Measurements from ENCODE around the gene ATP8A2.
"Not testable (repeated sequence)": the region's sequence is repeated elsewhere in the genome, so short reads cannot be mapped to it uniquely, and the experiment has no call there.

Gene ATP8A2

GRCh38 chr13:25806264-25806974 is 434.6 kb downstream of the ATP8A2 start:
- DNase-seq (ENCODE audit: low spot score): no peak

DNA sequence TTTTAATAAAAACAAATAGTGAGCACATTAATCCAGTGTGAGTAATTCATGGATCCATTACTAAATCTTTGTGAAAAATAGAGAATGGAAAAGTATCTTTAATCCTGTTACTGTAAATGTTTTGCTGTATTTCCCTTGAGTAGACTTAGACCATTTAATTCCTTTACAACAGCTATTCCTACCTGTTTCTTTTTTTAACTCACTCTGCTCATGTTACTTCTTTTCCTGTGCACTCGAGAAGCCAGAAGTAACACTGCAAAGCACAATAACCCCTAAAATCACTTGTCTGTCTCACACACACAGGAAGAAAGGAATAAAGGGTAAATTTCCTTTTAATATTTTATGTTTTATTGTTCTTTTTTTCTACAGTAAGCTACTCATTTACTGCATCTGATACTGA is 435.8 kb downstream of the ATP8A2 start:
- no peak for DNase-seq (ENCODE audit: low spot score)

DNA sequence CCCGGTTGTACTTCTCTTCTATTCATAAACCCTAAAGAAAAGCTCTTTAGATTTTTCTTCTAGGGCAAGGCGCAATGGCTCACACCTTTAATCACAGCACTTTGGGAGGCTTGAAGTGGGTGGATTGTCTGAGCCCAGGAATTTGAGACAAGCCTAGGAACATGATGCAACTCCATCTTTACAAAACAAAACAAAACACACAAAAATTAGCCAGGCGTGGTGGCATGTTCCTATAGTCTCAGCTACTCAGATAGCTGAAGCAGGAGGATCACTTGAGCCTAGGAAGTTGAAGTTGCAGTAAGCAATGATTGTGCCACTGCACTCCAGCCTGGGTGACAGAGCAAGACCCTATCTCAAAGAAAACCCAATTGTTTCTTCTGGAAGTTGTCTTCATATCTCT is 439.7 kb downstream of the ATP8A2 start:
- DNase-seq (ENCODE audit: low spot score): no peak

GRCh38 chr13:25816239-25816638 is 444.5 kb downstream of the ATP8A2 start:
- DNase-seq (ENCODE audit: low spot score): no peak

DNA sequence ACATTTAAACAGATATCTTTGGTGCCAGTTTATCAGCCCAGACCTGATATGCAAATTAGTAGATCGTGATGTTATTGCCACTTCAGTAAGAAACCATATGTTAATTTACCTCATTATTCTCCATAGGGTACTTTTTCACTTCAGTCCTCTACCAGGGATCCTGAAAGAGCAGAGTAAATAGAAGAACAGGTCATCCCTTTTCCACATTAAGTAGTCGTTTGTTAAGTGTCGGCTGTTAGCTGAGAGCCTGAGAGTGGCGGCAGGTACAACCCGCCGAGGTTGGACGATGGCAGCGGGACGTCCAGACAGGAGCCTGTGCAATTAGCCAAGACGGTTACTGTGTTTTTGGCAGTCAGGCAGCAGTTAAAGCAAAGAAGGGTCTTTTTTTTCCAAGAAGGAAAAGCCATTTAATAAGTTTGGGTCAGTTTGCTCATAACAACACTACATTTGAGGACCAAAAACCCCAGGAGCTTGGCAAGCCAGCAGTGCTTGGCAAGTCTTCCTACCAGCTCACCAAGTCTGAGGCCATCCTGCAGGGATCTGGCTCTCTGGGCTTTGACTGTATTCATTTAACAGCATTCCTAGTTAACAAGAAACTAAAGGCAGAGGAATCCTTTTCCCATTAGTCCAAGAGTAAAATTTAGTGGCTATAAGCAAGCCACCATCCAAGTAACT is 448.2 kb downstream of the ATP8A2 start:
- DNase-seq (ENCODE audit: low spot score): no peak

GRCh38 chr13:25821776-25822175 is 450.0 kb downstream of the ATP8A2 start:
- DNase-seq (ENCODE audit: low spot score): no peak

- DNase-seq (ENCODE audit: low spot score): not testable (repeated sequence)
Measured at GRCh38 chr13:25827221-25827620, 455.4 kb downstream of the ATP8A2 start.

- DNase-seq (ENCODE audit: low spot score): no peak
Measured at GRCh38 chr13:25827831-25828465, 456.2 kb downstream of the ATP8A2 start.

DNA sequence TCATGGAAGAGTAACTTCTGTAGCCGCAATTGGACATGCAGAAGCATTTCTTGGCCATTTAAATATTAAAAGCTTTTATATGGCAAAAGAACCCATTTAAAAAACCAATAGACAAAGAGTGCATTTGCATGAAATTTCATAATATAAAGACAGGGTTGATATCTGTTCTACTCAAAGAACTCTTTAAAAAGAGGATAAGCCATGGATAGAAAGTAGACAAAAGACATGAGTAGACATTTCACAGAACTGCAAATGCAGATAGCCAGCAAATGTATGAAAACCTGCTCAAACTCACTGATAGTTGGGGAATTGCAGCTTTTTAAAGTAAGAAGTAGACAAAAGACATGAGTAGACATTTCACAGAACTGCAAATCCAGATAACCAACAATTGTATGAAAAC is 462.0 kb downstream of the ATP8A2 start:
- DNase-seq (ENCODE audit: low spot score): no peak

- DNase-seq (ENCODE audit: low spot score): no peak
Measured at GRCh38 chr13:25836574-25837336, 465.0 kb downstream of the ATP8A2 start.

- DNase-seq (ENCODE audit: low spot score): no peak
Measured at GRCh38 chr13:25839371-25839770, 467.6 kb downstream of the ATP8A2 start.

GRCh38 chr13:25840261-25840660 is 468.5 kb downstream of the ATP8A2 start:
- no peak for DNase-seq (ENCODE audit: low spot score)

DNA sequence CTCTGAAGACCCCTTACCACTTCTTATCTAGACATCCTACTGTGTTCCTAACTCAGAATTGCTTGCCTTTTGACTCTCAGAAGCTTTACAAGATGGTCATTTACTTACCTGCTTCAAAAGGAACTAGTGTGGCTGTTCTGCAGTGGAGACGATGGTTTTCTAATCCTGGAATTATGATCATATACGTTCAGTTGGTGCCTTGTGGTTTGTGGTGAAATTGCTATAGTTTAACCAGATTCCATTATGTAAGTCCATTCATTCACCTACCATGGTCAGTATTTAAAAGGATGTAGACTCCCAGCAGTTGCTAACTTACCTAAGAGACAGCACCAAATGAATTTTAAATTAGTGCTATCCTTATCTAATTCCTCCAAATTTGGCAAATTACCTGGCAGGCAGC is 469.2 kb downstream of the ATP8A2 start:
- DNase-seq (ENCODE audit: low spot score): no peak

- no peak for DNase-seq (ENCODE audit: low spot score)
Measured at GRCh38 chr13:25843692-25844091, 471.9 kb downstream of the ATP8A2 start.

DNA sequence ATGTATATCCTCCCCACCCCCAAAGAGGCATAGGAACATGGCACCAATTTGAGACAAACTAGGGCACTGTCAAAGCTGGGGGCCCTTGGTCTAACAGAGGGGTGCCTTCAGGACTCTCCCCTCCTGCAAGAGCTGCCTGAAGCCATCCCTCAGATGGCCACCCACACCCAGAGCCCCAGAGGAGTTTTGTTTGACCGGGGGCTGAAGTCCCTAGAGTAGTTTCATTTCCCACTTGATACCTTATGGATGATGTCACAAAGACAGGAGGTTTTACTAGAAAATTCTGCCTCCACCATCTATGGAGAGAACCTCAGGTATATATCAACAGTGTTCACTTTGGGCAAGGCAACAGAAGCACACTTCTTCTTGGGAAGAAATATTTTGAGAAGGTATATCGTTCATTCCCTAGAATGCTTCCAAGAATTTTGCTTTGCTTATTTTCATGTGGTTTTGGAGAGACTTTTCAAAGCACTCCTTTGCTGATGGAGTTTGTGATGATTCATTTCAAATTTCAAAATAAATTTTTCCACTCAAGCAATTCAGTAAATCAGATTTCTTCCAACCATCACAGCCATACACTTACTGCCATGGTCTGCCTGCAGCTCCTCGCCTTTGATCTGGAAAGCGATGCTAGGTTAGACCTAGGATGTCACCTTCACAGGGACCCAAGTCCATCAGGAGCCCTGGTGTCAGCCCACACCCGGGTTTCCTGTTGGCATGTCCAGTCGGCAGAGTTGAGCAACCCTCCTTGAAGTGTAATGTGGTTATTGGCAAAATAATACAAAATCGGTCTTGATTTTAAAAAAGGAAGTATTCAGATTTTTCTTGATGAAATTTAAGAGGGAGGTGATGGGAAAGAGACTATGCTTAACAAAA is 473.0 kb downstream of the ATP8A2 start:
- no peak for DNase-seq (ENCODE audit: low spot score)

DNA sequence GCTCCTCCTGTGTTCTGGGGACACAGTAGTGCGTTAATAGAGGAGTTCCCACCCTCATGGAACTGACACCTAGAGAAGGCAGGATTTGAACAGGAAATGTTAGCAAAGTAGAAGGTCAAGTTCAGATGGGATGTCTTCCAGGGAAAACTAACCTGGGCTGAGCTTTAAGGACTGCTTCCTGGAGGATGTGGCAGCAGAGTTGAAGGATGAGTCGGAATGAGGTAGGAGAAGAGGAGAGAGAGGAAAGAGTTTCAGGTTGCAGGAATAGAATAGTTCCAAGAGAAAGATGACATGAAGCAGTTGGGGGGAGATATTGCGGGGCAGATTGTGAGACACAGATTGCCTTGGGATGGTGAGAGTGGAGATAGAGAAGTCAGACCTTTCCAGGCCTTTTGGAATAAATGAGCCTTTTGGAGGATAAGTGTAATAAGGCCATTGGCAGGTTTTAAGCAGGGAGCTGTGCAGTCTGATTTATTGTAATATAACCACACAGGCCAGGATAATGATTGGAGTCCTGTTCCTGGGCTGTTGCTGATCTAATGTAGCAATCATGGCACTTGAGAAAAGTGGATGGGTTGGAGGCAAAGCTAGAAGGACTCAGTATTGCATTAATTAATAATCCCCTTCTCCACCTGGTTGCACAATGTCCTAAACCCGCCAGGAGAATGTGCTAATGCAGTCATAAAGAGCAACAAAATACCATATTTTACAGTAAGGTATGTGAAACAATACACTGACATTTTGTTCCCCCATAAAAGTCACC is 474.6 kb downstream of the ATP8A2 start:
- DNase-seq (ENCODE audit: low spot score): no peak

GRCh38 chr13:25847145-25847544 is 475.4 kb downstream of the ATP8A2 start:
- no peak for DNase-seq (ENCODE audit: low spot score)

DNA sequence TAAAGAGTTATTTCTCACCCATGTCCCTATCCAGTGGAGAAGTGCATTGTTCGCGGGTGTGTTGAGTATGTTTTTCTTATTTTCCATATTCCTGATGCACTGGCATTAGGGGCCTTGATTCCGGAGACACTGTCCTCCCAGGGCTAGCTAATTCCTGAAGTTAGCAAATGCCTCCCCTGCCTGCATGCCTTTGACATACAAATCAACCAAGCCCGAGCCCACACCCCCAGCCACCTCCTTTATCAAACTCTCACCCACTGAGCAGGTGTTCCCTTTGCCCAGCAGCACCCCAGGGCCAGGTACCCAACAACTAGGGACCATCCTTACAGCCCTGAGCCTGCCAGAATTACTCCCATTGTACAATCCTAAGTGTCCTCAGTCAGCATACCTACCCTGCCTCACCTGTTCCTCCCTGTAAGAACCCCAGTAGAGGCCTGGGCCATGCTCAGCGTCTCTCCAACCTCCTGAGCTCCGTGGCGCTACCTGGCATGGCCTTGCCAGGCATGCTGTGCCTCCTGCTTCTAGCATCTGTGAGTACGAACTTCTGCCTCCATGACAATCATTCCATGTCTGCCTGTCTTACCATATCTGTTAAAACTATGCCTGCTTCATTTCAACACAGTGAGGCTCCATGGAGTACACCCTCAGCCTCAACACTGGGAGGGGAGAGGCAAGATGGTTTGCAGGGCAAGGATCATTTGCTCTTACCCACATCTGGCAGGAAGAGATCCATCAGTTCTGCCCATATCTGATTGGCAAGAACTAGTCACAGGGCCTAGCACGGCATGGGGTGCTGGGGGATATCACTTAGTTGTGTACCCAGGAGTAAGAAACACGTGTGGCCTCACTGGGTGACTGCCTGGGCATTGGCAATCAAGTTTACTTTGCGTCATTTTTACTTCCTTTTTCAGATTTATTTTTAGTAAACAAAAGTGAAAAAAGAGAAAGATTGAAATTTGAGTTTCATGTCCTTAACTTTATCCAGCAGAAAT is 476.2 kb downstream of the ATP8A2 start:
- DNase-seq (ENCODE audit: low spot score): no peak

Data from AG08396 (cell line).